ENCODE results near the gene SLCO3A1.

- TF ChIP-seq POLR2A (IDR thresholded peaks at IDR 0.05) (no peak), CTCF (IDR thresholded peaks at IDR 0.05) (no peak)
Measured at GRCh38 chr15:92040350-92040749, 186.8 kb downstream of the SLCO3A1 start.
